ENCODE measurements around the gene WDSUB1.
A peak's percentile ranks its signal among the peaks of the same experiment; 100 is the strongest.

Gene WDSUB1

DNA sequence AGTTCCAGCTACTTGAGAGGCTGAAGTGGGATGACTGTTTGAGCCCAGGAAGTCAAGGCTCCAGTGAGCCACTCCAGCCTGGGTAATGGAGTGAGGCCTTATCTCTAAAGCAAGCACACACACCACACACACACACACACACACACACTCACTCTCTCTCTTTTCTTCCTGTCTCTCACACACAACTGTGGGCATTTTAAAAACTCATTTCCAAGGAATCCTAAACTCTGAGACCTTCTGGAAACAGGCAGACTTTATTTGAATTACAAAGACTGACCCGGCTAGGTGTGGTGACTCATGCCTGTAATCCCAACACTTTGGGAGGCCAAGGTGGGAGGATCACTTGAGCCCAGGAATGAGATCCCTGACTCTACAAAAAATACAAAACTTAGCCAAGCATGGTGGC lies 21.3 kb downstream of the WDSUB1 start:
- no peak for DNase-seq

DNA sequence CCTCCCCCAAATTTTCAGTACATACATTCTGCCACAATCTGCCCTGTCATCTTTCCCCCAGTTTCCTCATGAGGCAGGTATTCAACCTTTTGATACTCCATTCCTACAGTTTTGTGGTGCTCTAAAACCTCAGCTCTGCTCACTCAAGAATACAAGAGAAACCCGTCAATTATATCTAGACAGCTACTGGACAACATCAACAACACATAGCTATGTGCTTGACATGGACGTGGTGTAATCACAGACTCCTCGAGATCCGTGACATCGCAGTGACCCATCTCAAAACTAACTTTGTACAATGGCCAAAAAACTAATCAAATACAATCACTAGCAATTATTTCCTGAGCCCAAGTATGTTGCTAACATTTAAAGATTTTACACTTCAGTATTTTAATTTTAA lies 23.6 kb downstream of the WDSUB1 start:
- no peak for DNase-seq

DNA sequence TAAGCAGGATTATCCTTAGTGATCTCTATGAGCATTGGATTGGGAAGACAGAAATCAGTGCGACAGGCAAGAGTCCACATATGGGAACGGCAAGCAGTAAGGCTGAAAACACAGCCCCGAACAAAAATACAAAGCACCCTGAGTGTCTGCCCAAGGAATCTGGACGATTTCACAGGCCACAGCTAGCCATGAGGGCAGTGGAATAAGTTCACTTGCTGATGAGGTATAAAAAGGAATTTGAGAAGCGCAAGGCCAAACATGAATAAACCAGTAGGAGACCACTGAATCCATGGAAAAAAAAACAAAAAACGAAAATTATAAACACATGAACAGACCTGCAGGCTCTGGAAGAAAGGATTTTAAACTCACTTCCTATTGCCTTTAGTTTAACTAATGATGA lies 24.3 kb downstream of the WDSUB1 start:
- no peak for DNase-seq

DNA sequence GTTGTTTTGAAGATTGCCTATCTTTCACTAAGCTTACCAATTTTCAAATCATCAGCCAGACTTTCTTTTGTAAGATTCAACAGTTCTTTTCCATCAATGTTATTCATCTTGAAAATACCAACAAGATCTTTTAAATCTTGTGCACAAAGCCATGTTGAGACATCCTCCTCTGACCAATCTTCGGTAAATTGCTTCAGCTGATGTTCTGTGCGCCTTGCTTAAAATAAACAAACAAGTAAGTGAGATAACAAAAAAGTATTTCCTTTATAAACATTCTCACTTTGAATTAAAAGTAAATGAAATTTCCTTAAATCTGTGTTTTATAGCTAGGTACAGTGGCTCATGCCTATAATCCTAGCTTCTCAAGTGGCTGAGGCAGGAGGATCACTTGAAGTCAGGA lies 30.3 kb downstream of the WDSUB1 start:
- DNase-seq = no peak

DNA sequence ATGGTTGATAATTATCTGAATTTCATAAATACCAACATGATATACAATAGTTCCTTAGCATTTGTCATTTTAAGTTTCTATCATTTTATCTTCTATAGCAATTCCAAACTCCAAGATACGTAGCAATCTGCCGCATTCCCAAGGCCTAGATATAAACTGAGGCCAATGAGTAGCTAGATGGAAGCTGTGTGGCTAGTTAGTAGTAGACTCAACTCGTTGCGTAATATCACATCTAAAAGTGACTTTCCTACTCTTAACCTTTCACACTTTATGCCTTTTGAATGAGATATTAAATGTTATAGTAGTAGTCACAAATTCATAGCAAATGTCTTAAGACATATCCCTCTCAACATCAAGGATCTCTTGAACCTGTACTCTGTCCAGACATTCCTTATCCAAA lies 33.6 kb downstream of the WDSUB1 start:
- DNase-seq = no peak

DNA sequence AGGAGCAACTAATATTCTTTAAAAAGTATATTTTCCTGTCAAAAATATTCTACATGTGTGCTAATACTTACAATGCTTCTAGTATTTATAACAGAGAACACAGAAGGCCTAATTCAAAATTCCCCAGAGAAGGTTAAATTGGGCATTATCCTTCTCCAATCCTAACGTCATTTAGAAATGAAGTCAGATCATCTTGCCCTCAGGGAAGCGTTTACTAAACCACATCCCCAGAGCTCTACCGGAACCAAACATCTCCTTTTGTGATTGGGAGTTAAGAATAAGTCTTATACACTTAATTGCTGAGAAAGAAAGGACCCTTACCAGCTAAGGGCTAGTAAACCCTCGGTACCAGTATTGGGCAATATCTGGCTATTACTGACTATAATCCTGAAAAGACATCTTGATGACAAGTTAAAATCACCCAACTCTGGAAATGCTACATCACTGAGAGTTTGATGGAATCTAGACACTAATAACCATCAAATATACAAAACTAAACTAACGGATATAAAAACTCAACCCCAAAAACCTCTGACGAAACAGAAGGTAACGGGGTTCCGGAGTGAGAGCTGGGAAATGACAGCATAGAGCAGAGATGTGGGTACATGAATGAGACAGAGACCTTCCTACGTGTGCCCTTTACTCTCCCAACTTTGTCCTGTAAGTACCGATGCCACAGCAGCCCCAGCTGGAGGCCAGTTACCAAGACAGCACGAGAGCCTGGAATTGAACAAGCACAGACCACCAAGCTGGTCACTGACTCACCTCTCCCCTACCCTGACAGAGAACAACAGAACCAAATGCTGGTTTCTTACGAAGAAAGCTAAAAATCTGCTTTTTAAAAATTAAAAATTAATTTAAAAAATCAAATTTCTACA lies 35.0 kb downstream of the WDSUB1 start:
- DNase-seq = no peak

DNA sequence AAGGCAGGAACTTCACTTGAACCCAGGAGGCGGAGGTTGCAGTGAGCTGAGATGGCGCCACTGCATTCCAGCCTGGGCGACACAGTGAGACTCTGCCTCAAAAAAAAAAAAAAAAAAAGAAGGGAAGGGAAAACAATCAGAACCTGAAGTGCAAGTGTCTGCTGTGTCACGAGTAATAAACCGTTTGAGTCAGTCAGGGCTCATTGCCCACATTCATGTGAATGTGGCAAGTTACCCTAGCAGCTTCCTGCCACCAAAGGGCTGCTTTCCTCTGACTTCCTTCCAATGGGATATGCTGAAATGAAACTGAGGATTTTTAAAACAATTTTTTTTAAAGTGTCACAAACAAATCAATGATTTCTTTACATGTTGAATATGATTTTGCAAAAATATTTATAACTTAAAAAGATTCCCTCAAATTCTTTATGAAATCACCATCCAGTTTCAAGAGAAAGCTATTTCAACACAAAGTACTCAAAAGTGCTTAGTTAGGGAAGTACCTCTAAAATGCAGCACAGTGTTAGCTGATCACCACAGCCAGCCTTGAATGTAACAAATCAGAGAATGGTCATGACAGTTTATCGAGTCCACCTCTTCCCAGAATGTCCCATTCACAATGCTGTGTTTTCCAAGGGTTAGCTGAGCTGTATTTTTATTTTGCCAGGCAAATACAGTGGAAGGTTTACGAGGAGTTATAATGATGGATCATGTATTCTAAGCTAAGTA lies 36.4 kb downstream of the WDSUB1 start:
- peak in 1 of 2 donors; percentile 46 for DNase-seq

DNA sequence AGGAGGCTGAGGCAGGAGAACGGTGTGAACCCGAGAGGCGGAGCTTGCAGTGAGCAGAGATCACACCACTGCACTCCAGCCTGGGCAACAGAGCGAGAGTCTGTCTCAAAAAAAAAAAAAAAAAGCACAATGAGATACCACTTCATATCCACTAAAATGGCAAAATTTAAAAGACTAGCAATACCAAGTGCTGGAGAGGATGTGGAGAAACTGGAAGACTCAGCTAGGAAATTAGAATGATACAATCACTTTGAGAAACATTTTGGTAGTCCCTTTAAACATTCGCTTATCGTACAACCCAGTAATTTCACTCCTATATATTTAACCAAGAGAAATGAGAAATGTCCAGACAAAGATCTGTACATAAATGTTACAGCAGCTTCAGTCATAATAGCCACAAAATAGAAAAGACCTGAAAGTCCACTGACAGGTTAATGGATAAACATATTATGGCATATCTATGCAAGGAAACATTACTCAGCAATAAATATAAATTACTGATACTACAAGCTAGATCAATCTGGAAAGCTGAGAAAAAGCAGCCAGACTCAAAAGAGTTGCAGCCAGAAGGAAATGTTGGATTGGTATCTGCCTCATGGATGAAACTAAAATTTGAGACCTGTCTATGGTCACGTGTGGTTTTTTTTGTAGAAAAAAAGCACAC lies 40.0 kb downstream of the WDSUB1 start:
- DNase-seq = no peak

DNA sequence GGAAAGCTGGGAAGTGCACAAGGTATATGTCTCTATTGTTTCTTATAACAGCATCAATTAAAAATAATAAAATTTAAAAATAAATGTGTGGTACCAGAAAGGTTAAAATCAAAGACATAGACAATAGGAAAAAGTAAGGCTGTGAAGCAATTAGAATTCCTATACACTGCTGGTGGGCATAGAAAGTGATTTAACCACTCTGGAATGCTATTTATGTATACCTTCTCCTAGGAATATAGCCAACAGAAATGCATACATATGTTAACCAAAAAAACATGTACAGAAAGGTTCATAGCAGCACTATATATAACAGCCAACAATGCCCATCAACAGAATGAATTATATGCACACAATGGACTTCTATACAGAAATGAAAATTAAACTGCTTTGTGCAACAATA lies 43.0 kb downstream of the WDSUB1 start:
- DNase-seq = no peak

DNA sequence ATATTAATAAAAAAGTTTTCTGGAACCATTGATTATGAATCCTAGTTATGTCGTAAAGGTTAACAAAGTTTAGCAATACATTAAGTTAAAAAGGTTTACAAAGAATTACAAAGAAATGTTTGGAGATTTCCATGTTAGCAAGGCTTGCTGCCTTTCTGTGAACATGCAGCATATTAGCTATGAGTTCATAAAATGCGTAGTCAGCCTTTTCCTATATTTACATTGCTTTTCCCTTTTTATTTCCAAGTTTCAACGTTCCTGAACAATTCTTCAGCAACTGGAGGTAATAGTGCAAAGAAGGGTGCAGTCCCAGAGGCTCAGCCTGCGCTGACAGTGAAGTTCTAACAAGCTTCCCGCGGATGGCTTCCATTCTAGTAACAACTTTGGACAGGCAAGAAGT lies 51.6 kb downstream of the WDSUB1 start:
- DNase-seq = no peak

DNA sequence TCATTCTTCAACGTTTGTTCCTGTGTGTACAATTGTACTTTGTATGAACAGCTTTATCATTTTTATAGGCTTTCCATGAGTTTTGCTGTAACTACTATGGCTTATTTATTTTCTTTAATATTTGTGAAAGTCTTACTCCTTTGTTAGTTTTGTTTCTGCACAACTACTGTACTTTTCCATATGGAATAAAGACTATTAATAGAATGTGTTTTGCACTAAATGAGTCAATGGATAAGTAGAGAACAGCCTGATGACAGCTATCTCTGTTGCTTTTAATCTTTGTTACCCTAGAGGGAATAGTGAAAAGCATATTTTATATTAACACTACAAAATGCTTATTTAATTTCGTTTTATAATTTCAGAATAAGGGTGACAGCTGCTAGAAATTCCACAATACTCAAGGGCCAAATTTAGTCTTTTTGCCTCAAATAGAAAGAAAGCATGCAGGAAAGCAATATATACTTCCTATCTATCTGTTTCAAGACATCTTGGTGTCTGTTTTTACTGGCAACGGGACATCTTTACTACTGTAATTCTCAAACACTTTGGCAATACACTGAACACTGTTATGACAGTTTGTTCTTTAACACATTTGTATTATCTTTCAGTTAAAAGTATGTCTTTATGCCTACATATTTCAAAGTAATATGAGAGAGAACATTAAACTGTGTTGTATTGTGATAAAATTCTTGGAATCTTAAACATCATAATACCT lies 53.9 kb downstream of the WDSUB1 start:
- no peak for DNase-seq

DNA sequence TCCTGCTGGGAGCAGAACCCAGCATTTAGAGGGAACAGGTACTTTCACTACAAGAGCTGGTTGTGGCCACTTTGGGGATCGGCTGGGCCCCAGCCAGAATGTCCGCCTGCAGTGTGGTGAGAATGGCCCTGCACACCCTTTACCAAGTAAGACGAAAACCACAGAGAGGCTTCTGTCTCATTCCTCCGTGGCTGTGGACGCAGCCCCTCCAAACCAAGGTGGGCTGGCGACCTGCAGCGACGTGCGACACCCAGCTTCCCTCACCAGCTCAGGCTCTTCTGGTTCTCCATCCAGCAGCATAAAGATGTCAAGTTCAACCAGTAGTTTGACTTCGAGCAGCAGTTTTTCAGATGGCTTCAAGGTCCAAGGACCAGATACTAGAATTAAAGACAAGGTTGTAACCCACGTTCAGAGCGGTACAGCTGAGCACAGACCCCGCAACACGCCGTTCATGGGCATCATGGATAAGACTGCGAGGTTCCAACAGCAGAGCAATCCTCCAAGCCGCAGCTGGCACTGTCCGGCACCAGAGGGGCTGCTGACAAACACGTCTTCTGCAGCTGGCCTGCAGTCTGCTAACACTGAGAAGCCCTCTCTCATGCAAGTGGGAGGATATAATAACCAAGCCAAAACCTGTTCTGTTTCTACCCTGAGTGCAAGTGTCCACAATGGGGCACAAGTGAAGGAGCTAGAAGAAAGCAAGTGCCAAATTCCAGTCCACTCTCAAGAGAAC lies 56.2 kb downstream of the WDSUB1 start:
- no peak for DNase-seq

DNA sequence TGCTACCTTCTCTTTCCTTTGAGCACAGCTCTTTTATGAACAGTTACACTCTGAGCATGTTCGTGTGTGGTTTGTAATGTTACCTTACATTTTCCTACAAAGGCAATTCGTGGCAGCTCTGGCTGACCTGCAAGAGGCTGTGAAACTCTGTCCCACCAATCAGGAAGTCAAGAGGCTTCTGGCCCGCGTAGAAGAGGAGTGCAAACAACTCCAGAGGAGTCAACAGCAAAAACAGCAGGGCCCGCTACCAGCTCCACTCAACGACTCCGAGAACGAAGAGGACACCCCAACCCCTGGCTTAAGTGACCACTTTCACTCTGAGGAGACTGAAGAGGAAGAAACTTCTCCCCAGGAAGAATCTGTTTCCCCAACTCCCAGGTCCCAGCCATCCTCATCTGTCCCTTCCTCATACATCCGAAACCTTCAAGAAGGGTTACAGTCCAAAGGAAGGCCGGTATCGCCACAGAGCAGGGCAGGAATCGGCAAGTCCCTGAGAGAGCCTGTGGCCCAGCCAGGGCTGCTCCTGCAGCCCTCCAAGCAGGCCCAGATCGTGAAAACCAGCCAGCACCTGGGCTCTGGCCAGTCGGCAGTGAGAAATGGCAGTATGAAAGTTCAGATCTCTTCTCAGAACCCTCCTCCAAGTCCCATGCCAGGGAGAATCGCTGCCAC lies 56.9 kb downstream of the WDSUB1 start:
- DNase-seq = no peak

DNA sequence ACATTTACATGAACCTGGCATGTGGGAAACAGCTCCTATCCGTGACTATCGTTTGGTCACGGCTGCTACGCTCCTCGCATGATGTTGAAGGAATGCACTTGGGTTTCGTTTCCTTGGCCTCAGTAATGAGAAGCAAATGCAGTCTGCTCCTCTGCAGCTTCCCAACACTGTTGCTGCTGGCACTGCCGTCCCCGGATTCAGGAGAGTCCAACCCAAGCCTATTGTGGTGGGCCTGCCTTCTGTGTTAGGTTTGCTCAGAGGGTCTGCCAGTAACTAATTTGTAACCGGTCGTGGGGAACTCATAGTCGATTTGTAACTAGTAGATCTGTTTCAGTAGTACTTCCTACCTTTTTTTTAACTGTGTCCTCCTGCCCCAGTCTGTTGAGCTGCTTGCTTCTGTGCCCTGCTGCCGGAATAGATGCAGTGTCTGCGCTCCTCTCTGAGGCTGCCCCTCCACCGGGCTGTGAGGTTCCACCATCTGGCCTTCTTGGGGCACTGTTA lies 58.4 kb downstream of the WDSUB1 start:
- no peak for DNase-seq

DNA sequence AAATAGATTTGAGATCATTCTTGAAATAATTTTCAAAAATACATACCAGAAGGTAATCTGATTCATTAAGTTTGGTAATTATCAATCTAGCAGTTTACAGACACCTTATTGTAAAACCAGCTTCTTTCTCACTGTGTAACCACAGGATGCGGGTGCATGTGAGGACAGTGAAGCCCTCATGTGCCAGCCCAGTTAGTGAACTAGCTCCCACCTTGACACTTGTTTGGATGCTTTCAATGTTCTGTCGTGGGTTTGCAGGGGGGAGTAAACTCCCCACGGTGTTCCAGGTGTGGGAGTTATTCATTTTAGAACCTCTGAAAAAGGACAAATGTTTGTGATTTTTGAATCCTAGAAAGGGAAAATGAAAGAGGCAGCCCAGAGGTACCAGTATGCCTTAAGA lies 59.0 kb downstream of the WDSUB1 start:
- DNase-seq = peak in 1 of 2 donors; percentile 31

DNA sequence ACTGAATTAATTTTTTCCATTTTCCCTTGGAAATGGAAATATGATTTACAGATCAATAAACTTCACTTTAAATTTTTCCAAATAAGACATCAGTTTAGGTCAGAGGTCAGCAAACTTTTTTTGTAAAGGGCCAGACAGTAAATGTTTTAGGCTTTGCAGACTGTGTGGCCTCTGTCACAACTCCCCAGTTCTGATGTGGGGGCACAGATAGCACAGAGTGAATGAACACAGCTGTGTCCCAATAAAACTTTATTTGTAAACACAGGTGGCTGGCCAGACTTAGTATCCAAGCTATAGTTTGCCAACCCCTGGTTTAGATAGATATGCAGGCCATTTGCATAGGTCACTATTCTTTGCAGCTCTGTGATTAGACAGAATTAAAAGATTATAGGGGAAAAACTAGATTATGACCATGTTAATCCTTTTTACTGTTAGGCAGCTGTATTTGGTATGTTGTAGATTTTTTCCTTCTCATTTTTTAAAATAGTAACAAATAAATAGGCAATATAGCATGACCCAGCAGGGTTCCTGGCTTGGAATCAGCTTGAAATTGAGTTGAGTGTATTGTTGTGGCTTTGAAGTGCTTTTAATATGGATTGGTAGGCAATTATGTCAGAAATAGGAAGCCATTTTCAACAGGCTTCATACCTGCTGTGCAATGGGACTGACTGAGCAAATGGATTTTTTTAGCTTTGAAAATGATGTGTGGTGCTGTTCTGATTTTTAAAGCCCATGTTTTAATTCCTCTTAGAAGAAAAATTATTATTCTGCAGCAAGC lies 59.7 kb downstream of the WDSUB1 start:
- no peak for DNase-seq

DNA sequence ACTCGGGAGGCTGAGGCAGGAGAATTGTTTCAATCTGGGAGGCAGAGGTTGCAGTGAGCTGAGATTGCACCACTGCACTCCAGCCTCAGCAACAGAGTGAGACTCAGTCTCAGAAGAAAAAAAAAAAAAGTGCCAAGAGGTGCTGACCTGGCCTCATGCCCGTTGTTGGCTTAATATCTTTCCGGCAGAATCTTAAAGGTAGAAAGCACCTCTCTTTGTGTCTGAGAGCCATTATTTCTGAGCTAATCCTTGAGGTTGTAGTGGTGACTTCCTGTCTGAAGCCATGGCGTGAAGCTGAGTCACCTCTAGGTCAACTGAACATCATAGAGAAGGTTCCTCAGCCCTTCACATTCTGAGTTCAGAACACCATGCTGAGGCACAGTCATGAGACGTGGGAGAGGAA lies 60.4 kb downstream of the WDSUB1 start:
- peak; percentile 29 to 38 for DNase-seq

DNA sequence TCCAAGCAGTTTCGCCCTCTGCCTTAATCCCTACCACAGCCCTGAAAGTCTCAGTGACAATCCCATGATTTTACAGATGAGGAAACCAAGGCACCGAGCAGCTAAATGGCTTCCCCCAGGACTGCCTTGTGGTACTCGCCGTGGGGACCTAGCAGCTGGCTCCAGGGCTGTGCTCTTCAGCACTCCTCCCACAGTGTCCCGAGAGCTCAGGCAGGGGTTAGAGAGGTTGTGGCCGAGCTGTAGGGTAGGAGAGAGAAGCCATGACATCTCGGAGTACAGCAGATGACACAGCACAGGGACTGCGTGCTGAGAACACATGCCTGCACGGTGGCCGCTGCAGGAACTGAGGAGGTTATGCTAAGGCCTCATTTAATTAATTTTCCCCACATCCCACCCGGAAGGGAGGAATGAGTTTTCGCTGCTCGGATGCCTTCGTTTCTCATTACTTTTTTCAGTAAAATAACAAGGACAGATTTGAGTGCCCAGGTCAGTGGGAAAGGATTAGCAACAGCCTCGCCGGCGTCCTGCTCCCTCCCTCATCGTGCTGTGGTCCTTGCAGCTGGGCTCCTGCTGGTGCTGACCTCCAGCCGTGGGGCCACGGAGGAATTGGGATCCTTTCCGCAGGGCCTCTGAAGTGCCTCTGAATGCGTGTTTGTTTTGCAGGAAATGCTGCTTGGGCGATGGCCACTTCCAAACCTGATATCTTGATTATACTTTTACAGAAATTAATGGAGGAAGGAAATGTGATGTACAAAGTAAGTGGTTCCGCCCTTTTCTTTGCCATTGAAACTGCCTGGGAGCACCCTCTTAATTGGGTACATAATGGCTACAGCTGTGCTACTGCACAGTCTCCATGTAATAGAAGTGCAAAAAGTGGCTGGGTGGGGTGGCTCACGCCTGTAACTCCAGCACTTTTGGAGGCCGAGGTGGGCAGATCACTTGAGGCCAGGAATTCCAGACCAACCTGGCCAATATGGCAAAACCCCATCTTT lies 61.2 kb downstream of the WDSUB1 start:
- DNase-seq = no peak

DNA sequence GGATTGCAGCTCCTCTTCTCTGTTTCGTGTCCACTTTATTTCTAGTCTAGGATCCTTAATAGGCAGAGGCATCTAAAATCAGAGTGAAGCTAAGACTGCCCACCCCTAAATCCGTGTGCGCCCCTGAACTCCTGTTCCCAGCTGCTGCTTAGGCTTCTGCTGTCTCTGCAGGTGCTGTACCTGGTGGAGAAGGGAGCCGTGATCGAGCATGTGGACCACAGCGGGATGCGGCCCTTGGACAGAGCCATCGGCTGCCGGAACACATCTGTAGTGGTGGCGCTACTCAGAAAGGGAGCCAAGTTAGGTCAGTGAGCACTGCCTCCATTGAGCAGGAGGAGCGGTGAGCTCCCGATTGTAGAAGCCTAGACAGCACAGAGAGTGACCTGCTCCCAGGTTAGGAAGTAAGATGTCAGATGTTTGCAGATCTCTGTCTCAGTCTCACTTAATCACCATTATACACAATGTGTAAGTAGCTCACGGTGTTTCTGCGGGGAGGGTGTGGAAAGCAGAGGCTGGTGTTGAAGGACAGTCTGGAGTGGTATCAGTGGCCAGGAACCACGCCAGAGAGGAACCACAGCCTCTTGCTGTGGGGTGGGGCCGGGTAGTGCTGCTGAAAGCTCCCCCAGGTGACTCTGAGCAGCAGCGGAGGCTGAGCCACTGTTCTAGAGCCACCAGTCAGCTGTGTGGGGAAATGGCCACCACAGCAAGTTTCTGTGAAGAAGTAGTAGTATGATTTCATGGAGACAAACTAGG lies 62.3 kb downstream of the WDSUB1 start:
- no peak for DNase-seq

Data from CD4-positive, alpha-beta T cell treated with Interferon alpha-2 for 1 hour (primary cell).